Breast epithelium (tissue), 3 donors: ENCODE data around the gene CFAP91.

Source experiments
- CTCF ChIP-seq, 3 donors: fragments of 450-650 bp; IDR thresholded peaks; one replicate each; pipeline ENCODE4 v1.5.1; 2016 to 2017; ENCODE audit warnings: antibody characterized with exemption in 3 of 3, mild to moderate bottlenecking in 3 of 3, moderate library complexity in 3 of 3
- POLR2A ChIP-seq: fragments of 450-650 bp; IDR thresholded peaks from one replicate; pipeline ENCODE4 v1.6.1; 2016; ENCODE audit warnings: antibody characterized with exemption, mild to moderate bottlenecking, moderate library complexity

- TF ChIP-seq CTCF (IDR thresholded peaks at IDR 0.05) (no peak), POLR2A (no peak)
Measured at GRCh38 chr3:119743921-119744320, 41.1 kb downstream of the CFAP91 start.
